HG03558 (cell line): ENCODE results near the gene EPM2AIP1.
"Not testable (repeated sequence)": the region's sequence is repeated elsewhere in the genome, so short reads cannot be mapped to it uniquely, and the experiment has no call there.

Source experiments
- ATAC-seq: cut with Tn5 transposase; IDR thresholded peaks from one replicate; pipeline ENCODE4 v1.9.1; 2021; ENCODE audit warnings: moderate number of reproducible peaks; ENCODE audit not compliant: unreplicated experiment; ENCODE audit errors: extremely low read depth

EPM2AIP1 gene

DNA sequence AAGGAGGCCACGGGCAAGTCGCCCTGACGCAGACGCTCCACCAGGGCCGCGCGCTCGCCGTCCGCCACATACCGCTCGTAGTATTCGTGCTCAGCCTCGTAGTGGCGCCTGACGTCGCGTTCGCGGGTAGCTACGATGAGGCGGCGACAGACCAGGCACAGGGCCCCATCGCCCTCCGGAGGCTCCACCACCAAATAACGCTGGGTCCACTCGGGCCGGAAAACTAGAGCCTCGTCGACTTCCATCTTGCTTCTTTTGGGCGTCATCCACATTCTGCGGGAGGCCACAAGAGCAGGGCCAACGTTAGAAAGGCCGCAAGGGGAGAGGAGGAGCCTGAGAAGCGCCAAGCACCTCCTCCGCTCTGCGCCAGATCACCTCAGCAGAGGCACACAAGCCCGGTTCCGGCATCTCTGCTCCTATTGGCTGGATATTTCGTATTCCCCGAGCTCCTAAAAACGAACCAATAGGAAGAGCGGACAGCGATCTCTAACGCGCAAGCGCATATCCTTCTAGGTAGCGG is at the start of gene EPM2AIP1:
Gene EPM2AIP1 (minus strand): TSS at position 326 of the 520 bp plus-strand sequence. CDS start 54 bp downstream, at position 272.
- peak; percentile 10 for ATAC-seq

GRCh38 chr3:37042712-37043111 is 49.8 kb upstream of the EPM2AIP1 start:
- not testable (repeated sequence) for ATAC-seq

GRCh38 chr3:37041546-37042195 is 48.7 kb upstream of the EPM2AIP1 start:
- no peak for ATAC-seq

DNA sequence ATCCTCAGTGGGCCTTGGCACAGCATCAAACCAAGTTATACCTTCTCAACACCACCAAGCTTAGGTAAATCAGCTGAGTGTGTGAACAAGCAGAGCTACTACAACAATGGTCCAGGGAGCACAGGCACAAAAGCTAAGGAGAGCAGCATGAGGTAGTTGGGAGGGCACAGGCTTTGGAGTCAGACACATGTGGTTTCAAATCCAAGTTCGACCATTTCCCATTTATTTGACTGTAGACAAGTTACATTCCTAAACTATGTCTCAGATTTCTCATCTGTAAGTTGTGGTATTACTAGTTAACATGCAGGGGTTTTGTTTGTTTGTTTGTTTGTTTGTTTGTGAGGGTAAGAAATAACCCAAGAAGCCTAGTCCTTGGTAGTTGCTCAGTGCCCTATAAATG is 47.3 kb upstream of the EPM2AIP1 start:
- ATAC-seq = no peak

GRCh38 chr3:37039161-37039846 is 46.4 kb upstream of the EPM2AIP1 start:
- no peak for ATAC-seq

- no peak for ATAC-seq
Observed at GRCh38 chr3:37037352-37037751, 44.4 kb upstream of the EPM2AIP1 start.

DNA sequence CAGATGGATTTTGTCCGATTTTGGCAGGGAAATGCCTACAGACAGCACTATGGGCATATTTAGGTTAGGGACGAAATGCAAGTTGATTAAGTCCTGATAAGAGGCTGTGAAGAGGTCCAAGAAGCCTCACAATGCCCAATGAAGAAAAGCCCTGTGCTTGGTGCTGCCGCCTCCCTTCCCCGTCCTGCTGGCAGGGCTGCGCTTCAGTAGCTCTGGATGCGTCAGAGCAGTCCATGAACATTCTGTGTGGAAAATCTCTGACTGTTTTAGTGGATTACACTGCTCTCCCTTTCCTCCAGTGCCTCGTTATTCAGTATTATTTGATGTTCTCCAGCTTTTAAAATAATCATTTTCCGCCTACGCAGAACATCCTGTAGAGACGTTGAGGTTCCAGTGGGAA is 40.0 kb upstream of the EPM2AIP1 start:
- ATAC-seq = no peak

- ATAC-seq = no peak
Observed at GRCh38 chr3:37031096-37031682, 38.3 kb upstream of the EPM2AIP1 start.

DNA sequence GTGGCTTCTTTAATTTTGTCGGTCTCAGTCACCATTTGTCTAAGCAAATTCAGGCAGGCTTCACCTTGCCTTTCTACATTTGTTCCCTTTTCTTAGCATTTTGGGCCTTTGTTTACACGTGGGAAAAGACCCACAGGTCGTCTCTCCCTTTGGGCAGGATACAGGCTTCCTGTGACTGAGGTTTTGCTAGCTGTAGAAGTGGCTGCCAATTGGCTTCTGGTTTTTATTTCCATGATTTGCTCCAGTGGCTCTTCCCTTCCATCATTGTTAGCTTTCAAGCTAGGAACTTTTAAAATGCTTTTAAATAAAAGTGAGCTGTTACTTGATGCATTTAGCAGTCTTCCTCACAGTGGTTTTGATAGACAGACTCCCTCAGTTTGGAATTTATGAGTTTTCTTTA is 37.7 kb upstream of the EPM2AIP1 start:
- no peak for ATAC-seq

DNA sequence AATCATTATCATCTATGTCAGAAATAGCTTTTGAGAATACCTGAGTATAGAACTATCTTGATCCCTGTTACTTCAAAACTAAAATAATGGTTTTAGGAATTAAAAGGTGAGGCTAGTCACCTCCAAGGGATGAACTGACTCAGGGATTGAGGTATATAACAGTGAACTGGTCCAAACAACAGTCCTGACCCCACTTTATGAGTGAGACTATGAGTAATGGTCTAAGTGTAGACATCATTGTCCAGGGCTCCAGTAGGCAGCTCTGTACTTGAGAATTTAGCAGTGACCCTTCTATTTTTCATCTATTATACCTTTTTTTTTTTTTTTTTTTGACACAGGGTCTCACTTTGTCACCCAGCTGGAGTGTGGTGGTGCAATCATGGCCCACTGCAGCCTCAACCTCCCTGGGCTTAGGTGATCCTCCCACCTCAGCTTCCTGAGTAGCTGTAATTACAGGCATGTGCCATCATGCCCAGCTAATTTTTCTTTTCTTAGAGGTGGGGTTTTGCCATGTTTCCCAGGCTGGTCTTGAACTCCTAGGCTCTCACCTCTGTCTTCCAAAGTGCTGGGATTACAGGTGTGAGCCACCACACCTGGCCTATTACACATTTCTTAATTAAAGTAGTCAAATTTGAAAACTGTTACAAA is 36.7 kb upstream of the EPM2AIP1 start:
- no peak for ATAC-seq

DNA sequence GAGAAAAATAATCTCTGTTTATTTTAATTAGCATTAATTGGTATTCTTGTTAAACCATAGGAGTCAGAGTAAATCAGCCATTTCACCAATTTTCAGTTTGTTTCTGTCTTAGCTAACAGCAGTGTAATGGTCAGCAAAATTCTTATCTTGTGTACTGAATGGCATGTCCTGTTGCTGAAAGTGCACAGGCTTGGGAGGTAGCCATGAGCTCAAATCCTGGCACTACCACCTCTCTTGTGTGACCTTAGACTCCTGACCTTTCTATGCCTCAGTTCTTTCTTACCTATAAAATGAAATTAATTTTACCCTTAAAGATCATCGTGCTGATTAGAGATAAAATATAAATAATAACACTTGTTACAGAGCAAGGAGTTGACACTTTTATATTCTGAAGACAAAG is 36.2 kb upstream of the EPM2AIP1 start:
- no peak for ATAC-seq

GRCh38 chr3:37028329-37028728 is 35.4 kb upstream of the EPM2AIP1 start:
- no peak for ATAC-seq

DNA sequence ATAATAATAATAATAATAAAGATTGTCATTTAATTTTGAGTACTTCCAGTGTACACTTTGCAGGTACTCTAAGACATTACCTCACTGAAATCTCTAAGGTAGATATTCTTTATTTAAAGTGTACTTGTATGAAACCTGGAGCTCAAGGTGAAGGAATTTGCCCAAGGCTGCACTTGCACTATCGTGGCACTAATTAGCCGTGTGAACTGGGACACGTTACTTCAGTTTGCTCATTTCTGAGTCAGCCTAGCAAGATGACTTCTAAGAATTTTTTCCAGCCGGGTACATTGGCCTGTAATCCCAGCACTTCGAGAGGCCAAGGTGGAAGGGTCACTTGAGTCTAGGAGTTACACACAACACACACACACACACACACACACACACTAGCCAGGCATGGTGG is 33.9 kb upstream of the EPM2AIP1 start:
- ATAC-seq = no peak

- ATAC-seq = no peak
Observed at GRCh38 chr3:37025561-37026335, 32.8 kb upstream of the EPM2AIP1 start.

- no peak for ATAC-seq
Observed at GRCh38 chr3:37024820-37025405, 32.0 kb upstream of the EPM2AIP1 start.

DNA sequence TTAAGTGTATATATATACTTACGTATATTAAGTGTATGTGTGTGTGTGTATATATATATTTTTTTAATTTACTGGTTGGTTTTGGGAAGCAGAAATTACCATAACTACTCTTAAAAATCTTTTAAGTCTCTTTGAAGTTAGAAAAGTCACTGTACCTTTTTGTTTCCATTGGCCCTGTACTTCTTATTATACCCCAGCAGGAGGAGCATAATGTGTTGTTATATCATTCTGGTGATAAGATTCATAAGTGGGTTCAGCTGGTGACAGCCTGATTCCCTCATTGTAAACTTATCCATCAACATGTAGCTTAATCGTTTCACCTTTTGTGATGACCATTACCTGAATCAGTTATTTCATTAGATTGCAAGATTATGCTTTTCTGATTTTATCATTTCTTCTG is 31.2 kb upstream of the EPM2AIP1 start:
- ATAC-seq = no peak

- ATAC-seq = no peak
Observed at GRCh38 chr3:37017683-37018082, 24.8 kb upstream of the EPM2AIP1 start.

- ATAC-seq = no peak
Observed at GRCh38 chr3:37016903-37017302, 24.0 kb upstream of the EPM2AIP1 start.

- ATAC-seq = no peak
Observed at GRCh38 chr3:37015642-37016041, 22.7 kb upstream of the EPM2AIP1 start.

- no peak for ATAC-seq
Observed at GRCh38 chr3:37014620-37015019, 21.7 kb upstream of the EPM2AIP1 start.
